Measurements from ENCODE around the gene DIP2C.

DNA sequence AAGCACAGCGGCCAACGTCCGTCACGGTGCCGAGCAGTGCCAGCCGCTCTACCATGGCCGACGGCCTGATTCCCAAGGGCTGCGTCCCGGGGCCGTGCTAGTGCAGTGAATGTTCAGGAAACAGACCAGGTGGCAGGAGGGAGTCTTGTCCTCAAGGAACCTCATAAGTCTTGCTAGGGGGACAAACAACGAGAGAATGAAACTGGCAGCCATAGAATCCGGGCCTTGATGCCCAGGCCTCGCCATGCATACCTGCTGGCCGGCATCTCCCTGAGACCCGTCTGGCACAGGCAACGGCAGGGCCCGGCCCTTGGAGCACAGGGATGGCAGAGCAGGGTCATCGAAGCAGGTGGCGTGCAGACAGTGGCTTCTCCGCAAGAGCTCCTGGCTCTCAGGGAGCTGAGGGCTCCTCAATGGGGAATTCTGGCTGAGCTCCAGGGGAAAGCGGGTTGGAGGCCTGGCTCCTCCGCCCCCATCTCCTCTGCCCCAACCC lies 58.8 kb downstream of the DIP2C start:
- no peak for TF ChIP-seq POLR2AphosphoS5 (IDR thresholded peaks at IDR 0.05; ENCODE audit: insufficient read depth in 1 of 2, low read depth in 1 of 2)
- no peak for TF ChIP-seq CTCF (IDR thresholded peaks at IDR 0.05)
- TF ChIP-seq POLR2A (IDR thresholded peaks at IDR 0.05) = no peak
